Aorta (tissue), 5 donors: Measurements from ENCODE around the gene ATL3. TPM values are rescaled to one million over a fixed set of nuclear protein-coding genes. Genes with fewer than 3 reads are reported as not detected.
"Not testable (repeated sequence)": the region's sequence is repeated elsewhere in the genome, so short reads cannot be mapped to it uniquely, and the experiment has no call there.

Experiments
- ATAC-seq: fragments of 200-7000 bp; cut with Tn5 transposase; one replicate; pipeline ENCODE4 v1.9.1; 2022; ENCODE audit warnings: moderate library complexity; ENCODE audit not compliant: low FRiP score
- DNase-seq, 2 donors: peaks; one replicate each; pipeline ENCODE4 v3.0.0-alpha.2; 2020
- H3K27ac ChIP-seq, 2 donors: one replicate each; pipeline ENCODE4 v1.5.1; 2013; ENCODE audit warnings: low read length in 2 of 2, mild to moderate bottlenecking in 2 of 2, moderate library complexity in 2 of 2, control low read depth in 1 of 2, inconsistent platforms in 1 of 2, low read depth in 1 of 2
- H3K27me3 ChIP-seq, 2 donors: one replicate each; pipeline ENCODE4 v1.6.1; 2013; ENCODE audit warnings: control low read depth in 1 of 2, low read length in 1 of 2, mild to moderate bottlenecking in 1 of 2, moderate library complexity in 1 of 2; ENCODE audit not compliant: insufficient read depth in 2 of 2, control insufficient read depth in 1 of 2
- H3K36me3 ChIP-seq, 2 donors: one replicate each; pipeline ENCODE4 v1.6.1; 2013; ENCODE audit warnings: control low read depth in 1 of 2, low read length in 1 of 2, mild to moderate bottlenecking in 1 of 2; ENCODE audit not compliant: insufficient read depth in 2 of 2, control insufficient read depth in 1 of 2
- H3K4me1 ChIP-seq, 2 donors: one replicate each; pipeline ENCODE4 v1.6.1; 2013; ENCODE audit warnings: low read length in 2 of 2, control low read depth in 1 of 2, mild to moderate bottlenecking in 1 of 2, moderate library complexity in 1 of 2; ENCODE audit not compliant: insufficient read depth in 2 of 2, control insufficient read depth in 1 of 2
- H3K4me3 ChIP-seq, 2 donors: one replicate each; pipeline ENCODE4 v1.5.1; 2013; ENCODE audit warnings: low read length in 2 of 2, control low read depth in 1 of 2, mild to moderate bottlenecking in 1 of 2
- H3K9me3 ChIP-seq: one replicate; pipeline ENCODE4 v1.6.1; 2013; ENCODE audit warnings: mild to moderate bottlenecking, low read length; ENCODE audit not compliant: control insufficient read depth
- WGBS, 2 donors: extraction: QIAGEN DNeasy Blood & Tissue Kit; methylation state at CpG; one replicate each; pipeline ENCODE4 v1.1.7; 2013; 5-methylcytosine and 5-hydroxymethylcytosine counted together
- intact Hi-C, 2 donors: fragments of 100-400 bp; cut with DNase I; formaldehyde crosslinking; loops; one replicate each; pipeline versions ENCODE4 v1.14.2 to v1.15.0; 2022
- polyA plus RNA-seq, 2 donors: library from polyadenylated mRNA; stranded (reverse); fragments of 200-250 nt; gene quantifications; one replicate each; pipeline ENCODE4 v1.2.3, GENCODE V29; 2013
- total RNA-seq, 2 donors: library from RNA; stranded (reverse); fragmentation: NEBNext Ultra II Directional; extraction: Animal tissue kit (Norgen Biotek cat#: 25700); gene quantifications; one replicate each; pipeline ENCODE4 v1.2.1, GENCODE V29; 2021
- donor health status: healthy with polysubstance abuse.
- donor health status: Bipolar disorder and iron deficiency.
- donor health status: DM: no; HTN: no; CAD: no.
- donor health status: DM: no; HTN: no; CAD: no.
- donor health status: DM: yes; HTN: yes; CAD: no.

Gene ATL3
- total and polyA plus RNA-seq, 4 donors, result 27.5 to 220 (median 94.9) TPM

GRCh38 chr11:63619967-63620366, 51.2 kb downstream of the ATL3 start:
- 59 to 62% methylated on average over 6 of the region's 6 CpGs for WGBS, 2 donors
- Histone ChIP-seq H3K4me1 (no peaks in the 10 kb centered on the region), H3K27me3 (no peaks in the 10 kb centered on the region), H3K9me3 (no peaks in the 10 kb centered on the region), H3K36me3 (no peaks in the 10 kb centered on the region), H3K4me3 (no peak overlapping the region), H3K27ac (no peak overlapping the region)
- DNase-seq (no peak), ATAC-seq (no peak)
- intact Hi-C loops, result no loop called here

- H3K4me1 ChIP-seq, ATAC-seq, intact Hi-C loops, H3K27me3 ChIP-seq, DNase-seq, H3K4me3 ChIP-seq, H3K36me3 ChIP-seq, H3K9me3 ChIP-seq, H3K27ac ChIP-seq: not testable (repeated sequence)
- 95 to 96% methylated on average over 5 of the region's 5 CpGs for WGBS, 2 donors
These were observed 53.5 kb downstream of the ATL3 start for GRCh38 chr11:63617686-63618085.

GRCh38 chr11:63616953-63617352, 54.2 kb downstream of the ATL3 start:
- Histone ChIP-seq H3K36me3 (no peaks in the 10 kb centered on the region), H3K4me1 (no peaks in the 10 kb centered on the region), H3K4me3 (no peak overlapping the region), H3K27me3 (no peaks in the 10 kb centered on the region), H3K27ac (no peak overlapping the region), H3K9me3 (no peaks in the 10 kb centered on the region)
- intact Hi-C loops, result no loop called here
- DNase-seq (no peak), ATAC-seq (no peak)
- WGBS, 2 donors, result 86 to 87% methylated on average over 3 of the region's 3 CpGs

- ATAC-seq, result peak; percentile 95
- intact Hi-C loops, result loop anchor here in 1 of 2 donors (5.0 kb wide), 1 partner anchor 77 kb away; the partner anchor contains the start of gene PLAAT4
- 0 to 1% methylated on average over 42 to 53 of the region's 53 CpGs for WGBS, 2 donors
- no peaks in the 10 kb centered on the region for H3K36me3 ChIP-seq
- no peaks in the 10 kb centered on the region for H3K9me3 ChIP-seq
- peak; percentile 84 to 91 for DNase-seq
- peak within 1 kb of the TSS; percentile 32 to 95 for H3K4me3 ChIP-seq
- H3K27ac ChIP-seq, result peak within 1 kb of the TSS; percentile 8 to 76
- no peaks in the 10 kb centered on the region for H3K27me3 ChIP-seq
- H3K4me1 ChIP-seq, result no peaks in the 10 kb centered on the region
These were observed 57.0 kb downstream of the ATL3 start, which contains the start of gene PLAAT3 for GRCh38 chr11:63614136-63614671. Gene PLAAT3, minus strand, starts transcription at chr11:63614433. Its CDS starts 419 bp downstream, at chr11:63614014.

- H3K4me3 ChIP-seq, result peak overlapping the region; percentile 32 to 95
- no peaks in the 10 kb centered on the region for H3K4me1 ChIP-seq
- H3K36me3 ChIP-seq, result no peaks in the 10 kb centered on the region
- DNase-seq, result peak; percentile 77 to 86
- peak; percentile 83 for ATAC-seq
- H3K9me3 ChIP-seq, result no peaks in the 10 kb centered on the region
- intact Hi-C loops, result loop anchor here in 1 of 2 donors (5.0 kb wide), 1 partner anchor 76 kb away; the partner anchor contains the start of gene PLAAT4
- WGBS, 2 donors, result 1% methylated on average over 40 to 45 of the region's 45 CpGs
- no peaks in the 10 kb centered on the region for H3K27me3 ChIP-seq
- H3K27ac ChIP-seq, result peak overlapping the region; percentile 8 to 76
These were observed 57.5 kb downstream of the ATL3 start for GRCh38 chr11:63613517-63614135.

- H3K27ac ChIP-seq, result no peak overlapping the region
- no peak overlapping the region for H3K4me3 ChIP-seq
- no peaks in the 10 kb centered on the region for H3K36me3 ChIP-seq
- no peak for ATAC-seq
- intact Hi-C loops, result loop anchor here in 1 of 2 donors (5.0 kb wide), 1 partner anchor 75 kb away; the partner anchor contains the start of gene PLAAT4
- DNase-seq, result no peak
- no peaks in the 10 kb centered on the region for H3K9me3 ChIP-seq
- no peaks in the 10 kb centered on the region for H3K27me3 ChIP-seq
- H3K4me1 ChIP-seq, result no peaks in the 10 kb centered on the region
These were observed 59.0 kb downstream of the ATL3 start for GRCh38 chr11:63612181-63612580.

- intact Hi-C loops, result loop anchor here in 1 of 2 donors (5.0 kb wide), 1 partner anchor 74 kb away; the partner anchor contains the start of gene PLAAT4
- Histone ChIP-seq H3K27ac (peak overlapping the region in 1 of 2 donors; percentile 65), H3K4me3 (no peak overlapping the region), H3K4me1 (no peaks in the 10 kb centered on the region), H3K27me3 (no peaks in the 10 kb centered on the region), H3K9me3 (no peaks in the 10 kb centered on the region), H3K36me3 (no peaks in the 10 kb centered on the region)
- ATAC-seq (no peak), DNase-seq (no peak)
- 9 to 29% methylated on average over 1 of the region's 1 CpG for WGBS, 2 donors
These were observed 59.8 kb downstream of the ATL3 start for GRCh38 chr11:63611395-63611747.

- intact Hi-C loops, result loop anchor here in 1 of 2 donors (5.0 kb wide), 1 partner anchor 73 kb away; the partner anchor contains the start of gene PLAAT4
These were observed 60.4 kb downstream of the ATL3 start for GRCh38 chr11:63610604-63611394.

More at GRCh38 chr11:63610604-63611394, 60.4 kb downstream of the ATL3 start:
- 48 to 52% methylated on average over 14 of the region's 14 CpGs for WGBS, 2 donors
- no peak for DNase-seq
- Histone ChIP-seq H3K27ac (peak overlapping the region in 1 of 2 donors; percentile 12), H3K9me3 (no peaks in the 10 kb centered on the region), H3K27me3 (no peaks in the 10 kb centered on the region), H3K4me3 (no peak overlapping the region), H3K36me3 (no peaks in the 10 kb centered on the region), H3K4me1 (no peaks in the 10 kb centered on the region)
- ATAC-seq, result no peak
